Ovary (tissue), 3 donors: ENCODE measurements around the gene EPM2AIP1.
"Not testable (repeated sequence)": the region's sequence is repeated elsewhere in the genome, so short reads cannot be mapped to it uniquely, and the experiment has no call there.

ENCODE experiments used
- EP300 ChIP-seq: sonication (generic); formaldehyde crosslinking; IDR thresholded peaks from one replicate; pipeline ENCODE4 v1.6.1; 2017; ENCODE audit warnings: antibody characterized with exemption
- POLR2A ChIP-seq: fragments of 450-650 bp; IDR thresholded peaks from one replicate; pipeline ENCODE4 v1.6.1; 2017; ENCODE audit warnings: antibody characterized with exemption, mild to moderate bottlenecking, moderate library complexity
- TF ChIP-seq, protein P1 (sequence below), 3 donors: fragments of 450-650 bp in 2 of 3; fragments of 200-600 bp in 1 of 3; IDR thresholded peaks; one replicate each; pipeline versions ENCODE4 v1.5.1 to v1.8.0; 2016 to 2022; ENCODE audit warnings: antibody characterized with exemption in 3 of 3, mild to moderate bottlenecking in 1 of 3
- donor health status: DM: no; HTN: no; CAD: no.

DNA sequence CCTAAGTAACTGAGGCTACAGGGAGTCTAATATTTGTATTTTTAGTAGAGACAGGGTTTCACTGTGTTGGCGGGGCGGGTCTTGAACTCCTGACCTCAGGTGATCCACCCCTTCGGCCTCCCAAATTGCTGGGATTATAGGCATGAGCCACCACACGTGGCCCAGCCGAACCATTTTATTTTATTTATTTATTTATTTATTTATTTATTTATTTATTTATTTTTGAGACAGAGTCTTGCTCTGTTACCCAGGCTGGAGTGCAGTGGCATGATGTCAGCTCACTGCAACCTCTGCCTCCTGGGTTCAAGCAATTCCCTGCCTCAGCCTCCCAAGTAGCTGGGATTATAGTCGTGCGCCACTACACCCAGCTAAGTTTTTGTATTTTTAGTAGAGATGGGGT, 29.9 kb downstream of the EPM2AIP1 start:
- TF ChIP-seq, protein P1, sequence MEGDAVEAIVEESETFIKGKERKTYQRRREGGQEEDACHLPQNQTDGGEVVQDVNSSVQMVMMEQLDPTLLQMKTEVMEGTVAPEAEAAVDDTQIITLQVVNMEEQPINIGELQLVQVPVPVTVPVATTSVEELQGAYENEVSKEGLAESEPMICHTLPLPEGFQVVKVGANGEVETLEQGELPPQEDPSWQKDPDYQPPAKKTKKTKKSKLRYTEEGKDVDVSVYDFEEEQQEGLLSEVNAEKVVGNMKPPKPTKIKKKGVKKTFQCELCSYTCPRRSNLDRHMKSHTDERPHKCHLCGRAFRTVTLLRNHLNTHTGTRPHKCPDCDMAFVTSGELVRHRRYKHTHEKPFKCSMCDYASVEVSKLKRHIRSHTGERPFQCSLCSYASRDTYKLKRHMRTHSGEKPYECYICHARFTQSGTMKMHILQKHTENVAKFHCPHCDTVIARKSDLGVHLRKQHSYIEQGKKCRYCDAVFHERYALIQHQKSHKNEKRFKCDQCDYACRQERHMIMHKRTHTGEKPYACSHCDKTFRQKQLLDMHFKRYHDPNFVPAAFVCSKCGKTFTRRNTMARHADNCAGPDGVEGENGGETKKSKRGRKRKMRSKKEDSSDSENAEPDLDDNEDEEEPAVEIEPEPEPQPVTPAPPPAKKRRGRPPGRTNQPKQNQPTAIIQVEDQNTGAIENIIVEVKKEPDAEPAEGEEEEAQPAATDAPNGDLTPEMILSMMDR (IDR thresholded peaks at IDR 0.05): not testable (repeated sequence)
- TF ChIP-seq POLR2A, EP300: not testable (repeated sequence)
